ENCODE measurements around the gene PTGER2. TPM values are rescaled to one million over a fixed set of nuclear protein-coding genes. Genes with fewer than 3 reads are reported as not detected.
A peak's percentile ranks its signal among the peaks of the same experiment; 100 is the strongest.

The PTGER2 gene
- total RNA-seq, 4 donors from 2014 or later, result 1.1 to 9.4 (median 4.9) TPM

DNA sequence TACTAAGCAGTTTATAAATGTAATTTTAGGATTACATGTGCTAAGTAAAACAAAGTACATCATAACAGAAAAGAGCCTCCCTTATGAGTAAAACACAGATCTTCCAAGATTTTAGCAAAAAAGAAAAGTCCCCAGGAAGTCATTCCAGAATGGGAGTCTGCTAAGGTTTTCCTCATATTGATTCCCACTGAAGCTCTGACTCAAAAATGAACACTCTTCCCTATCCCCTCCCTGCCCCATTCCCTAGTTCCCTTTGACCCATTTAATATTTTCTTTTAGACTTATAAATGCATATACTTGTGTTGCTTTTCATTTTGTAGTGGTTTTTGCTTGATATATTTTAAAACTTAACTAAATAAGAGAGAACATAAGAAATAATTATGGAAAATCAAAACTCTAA, 40.1 kb downstream of the PTGER2 start:
- H3K9me3 ChIP-seq, result no peaks in the 10 kb centered on the region
- TF ChIP-seq POLR2AphosphoS5 (IDR thresholded peaks at IDR 0.05) (no peak), CTCF (IDR thresholded peaks at IDR 0.05) (no peak), EP300 (IDR thresholded peaks at IDR 0.05; ENCODE audit: low read depth) (no peak), POLR2A (IDR thresholded peaks at IDR 0.05) (no peak)
- DNase-seq, result no peak
- peak overlapping the region in 1 of 4 donors; percentile 40 for H3K27ac ChIP-seq
- in situ Hi-C loops (cut with MboI; ENCODE audit: low pct_ligation_motif_present in 1 of 4, low pct_unique_long_range_greater_than_20kb in 1 of 4, low sequenced_read_pairs in 3 of 4) (no loop called here), intact Hi-C loops (cut with DNase I; ENCODE audit: low total_unique reads) (no loop called here)
- no peak overlapping the region for H3K4me3 ChIP-seq
- no peaks in the 10 kb centered on the region for H3K27me3 ChIP-seq
- H3K4me1 ChIP-seq, result peaks cover 25 to 59% (median 38%) of the 10 kb centered on the region in 4 donors
- H3K36me3 ChIP-seq, result no peaks in the 10 kb centered on the region

DNA sequence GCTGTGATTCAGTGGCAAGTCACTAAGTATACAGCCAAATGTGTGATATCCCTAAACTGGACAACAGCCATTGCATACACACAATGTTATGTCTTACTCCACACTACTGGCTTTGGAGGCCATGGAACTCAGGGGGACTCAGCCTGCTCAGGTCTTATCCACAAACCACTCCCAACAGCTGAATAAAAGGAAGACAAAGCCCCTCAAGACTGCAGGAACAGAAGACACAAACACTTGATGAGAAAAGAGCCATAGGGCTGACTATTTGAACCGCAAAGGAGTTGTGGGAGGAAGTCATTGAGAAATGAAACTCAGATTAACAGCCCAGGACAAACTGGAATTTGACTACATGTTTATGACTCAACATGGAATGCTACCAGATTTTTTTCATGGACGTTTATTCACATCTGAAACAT, 40.9 kb downstream of the PTGER2 start:
- Histone ChIP-seq H3K36me3 (no peaks in the 10 kb centered on the region), H3K4me1 (peaks cover 25 to 61% (median 38%) of the 10 kb centered on the region in 4 donors), H3K27ac (peak overlapping the region; percentile 31 to 49 (median 38)), H3K9me3 (no peaks in the 10 kb centered on the region), H3K4me3 (no peak overlapping the region), H3K27me3 (no peaks in the 10 kb centered on the region)
- 17 to 18% methylated on average over 2 of the region's 2 CpGs for WGBS, 2 donors (ENCODE audit: low coverage in 1 of 2)
- no peak for DNase-seq
- in situ Hi-C loops (cut with MboI; ENCODE audit: low pct_ligation_motif_present in 1 of 4, low pct_unique_long_range_greater_than_20kb in 1 of 4, low sequenced_read_pairs in 3 of 4), result no loop called here
- peak in 1 of 3 donors; percentile 33 for TF ChIP-seq POLR2AphosphoS5 (IDR thresholded peaks at IDR 0.05)
- TF ChIP-seq POLR2A (IDR thresholded peaks at IDR 0.05), result no peak
- intact Hi-C loops (cut with DNase I; ENCODE audit: low total_unique reads), result no loop called here

DNA sequence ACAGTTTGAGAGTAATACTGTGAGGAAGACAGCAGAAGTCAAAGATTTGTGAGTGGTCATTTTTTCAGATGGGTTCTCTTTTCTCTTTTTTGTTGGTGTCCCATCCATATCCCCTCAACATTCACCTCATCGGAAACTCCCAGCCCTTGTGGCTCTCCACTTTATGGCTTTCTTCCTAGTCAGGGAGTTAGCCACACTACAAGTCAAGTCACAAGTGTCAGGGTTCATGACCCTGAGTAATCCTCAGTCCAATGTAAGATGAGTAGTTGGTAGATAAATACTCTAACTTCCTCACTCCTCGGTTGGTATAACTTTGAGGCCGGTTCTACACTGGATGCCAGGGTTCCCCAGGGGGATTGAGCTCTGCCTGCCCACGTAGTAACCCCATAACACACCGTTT, 41.4 kb downstream of the PTGER2 start:
- Histone ChIP-seq H3K36me3 (no peaks in the 10 kb centered on the region), H3K4me1 (peaks cover 25 to 64% (median 36%) of the 10 kb centered on the region in 4 donors), H3K27ac (peak overlapping the region; percentile 31 to 49 (median 38)), H3K27me3 (no peaks in the 10 kb centered on the region), H3K9me3 (no peaks in the 10 kb centered on the region), H3K4me3 (no peak overlapping the region)
- 38 to 83% methylated on average over 1 to 5 of the region's 5 CpGs for WGBS, 2 donors (ENCODE audit: low coverage in 1 of 2)
- in situ Hi-C loops (cut with MboI; ENCODE audit: low pct_ligation_motif_present in 1 of 4, low pct_unique_long_range_greater_than_20kb in 1 of 4, low sequenced_read_pairs in 3 of 4) (no loop called here), intact Hi-C loops (cut with DNase I; ENCODE audit: low total_unique reads) (no loop called here)
- no peak for TF ChIP-seq POLR2A (IDR thresholded peaks at IDR 0.05)
- no peak for TF ChIP-seq CTCF (IDR thresholded peaks at IDR 0.05)
- TF ChIP-seq EP300 (IDR thresholded peaks at IDR 0.05; ENCODE audit: low read depth), result no peak
- no peak for DNase-seq

- DNase-seq, result peak; percentile 55
- TF ChIP-seq POLR2A (IDR thresholded peaks at IDR 0.05), result no peak
- TF ChIP-seq POLR2AphosphoS5 (IDR thresholded peaks at IDR 0.05), result peak in 2 of 3 donors; percentile 38 to 57
- peaks cover 25 to 64% (median 33%) of the 10 kb centered on the region in 4 donors for H3K4me1 ChIP-seq
- H3K4me3 ChIP-seq, result no peak overlapping the region
- WGBS, 2 donors (ENCODE audit: low coverage in 1 of 2), result 45 to 60% methylated on average over 2 to 3 of the region's 3 CpGs
- no peaks in the 10 kb centered on the region for H3K9me3 ChIP-seq
- no peaks in the 10 kb centered on the region for H3K27me3 ChIP-seq
- in situ Hi-C loops (cut with MboI; ENCODE audit: low pct_ligation_motif_present in 1 of 4, low pct_unique_long_range_greater_than_20kb in 1 of 4, low sequenced_read_pairs in 3 of 4) (no loop called here), intact Hi-C loops (cut with DNase I; ENCODE audit: low total_unique reads) (no loop called here)
- peak overlapping the region in 3 of 4 donors; percentile 31 to 40 (median 37) for H3K27ac ChIP-seq
- H3K36me3 ChIP-seq, result no peaks in the 10 kb centered on the region
Measured at GRCh38 chr14:52356025-52356424, 41.9 kb downstream of the PTGER2 start.

- Histone ChIP-seq H3K27me3 (no peaks in the 10 kb centered on the region), H3K4me1 (peaks cover 3 to 46% (median 9%) of the 10 kb centered on the region in 4 donors), H3K36me3 (no peaks in the 10 kb centered on the region), H3K27ac (peak overlapping the region; percentile 65 to 75 (median 66)), H3K9me3 (no peaks in the 10 kb centered on the region), H3K4me3 (no peak overlapping the region)
- peak; percentile 37 for DNase-seq
- in situ Hi-C loops (cut with MboI; ENCODE audit: low pct_ligation_motif_present in 1 of 4, low pct_unique_long_range_greater_than_20kb in 1 of 4, low sequenced_read_pairs in 3 of 4) (no loop called here), intact Hi-C loops (cut with DNase I; ENCODE audit: low total_unique reads) (loop anchor here (2.0 kb wide), 1 partner anchor 46 kb away; the partner anchor contains the start of gene PTGER2)
- no peak for TF ChIP-seq CTCF (IDR thresholded peaks at IDR 0.05)
- TF ChIP-seq POLR2A (IDR thresholded peaks at IDR 0.05), result no peak
- WGBS, 2 donors (ENCODE audit: low coverage in 1 of 2), result 33 to 46% methylated on average over 1 to 4 of the region's 4 CpGs
Measured at GRCh38 chr14:52360831-52361230, 46.7 kb downstream of the PTGER2 start.
